ENCODE data around the gene UST.

GRCh38 chr6:148893073-148893472 is 146.2 kb downstream of the UST start:
- TF ChIP-seq POLR2AphosphoS5 (IDR thresholded peaks at IDR 0.05; ENCODE audit: low read depth, low read length) (no peak), POLR2A (IDR thresholded peaks at IDR 0.05; ENCODE audit: low read depth, low read length) (no peak), POU2F2 (IDR thresholded peaks at IDR 0.05; ENCODE audit: low read depth, low read length) (no peak), TAF1 (IDR thresholded peaks at IDR 0.05; ENCODE audit: low read depth, low read length) (no peak), SPI1 (IDR thresholded peaks at IDR 0.05; ENCODE audit: low read depth, low read length) (no peak)

Measured in GM12891 (cell line).